HG02870 (cell line): ENCODE measurements around the gene CDH23.
A peak's percentile ranks its signal among the peaks of the same experiment; 100 is the strongest.
"Not testable (repeated sequence)": the region's sequence is repeated elsewhere in the genome, so short reads cannot be mapped to it uniquely, and the experiment has no call there.

ENCODE experiments used
- ATAC-seq: cut with Tn5 transposase; IDR thresholded peaks from one replicate; pipeline ENCODE4 v1.9.1; 2021; ENCODE audit warnings: mild to moderate bottlenecking, moderate library complexity; ENCODE audit not compliant: unreplicated experiment

The CDH23 gene

DNA sequence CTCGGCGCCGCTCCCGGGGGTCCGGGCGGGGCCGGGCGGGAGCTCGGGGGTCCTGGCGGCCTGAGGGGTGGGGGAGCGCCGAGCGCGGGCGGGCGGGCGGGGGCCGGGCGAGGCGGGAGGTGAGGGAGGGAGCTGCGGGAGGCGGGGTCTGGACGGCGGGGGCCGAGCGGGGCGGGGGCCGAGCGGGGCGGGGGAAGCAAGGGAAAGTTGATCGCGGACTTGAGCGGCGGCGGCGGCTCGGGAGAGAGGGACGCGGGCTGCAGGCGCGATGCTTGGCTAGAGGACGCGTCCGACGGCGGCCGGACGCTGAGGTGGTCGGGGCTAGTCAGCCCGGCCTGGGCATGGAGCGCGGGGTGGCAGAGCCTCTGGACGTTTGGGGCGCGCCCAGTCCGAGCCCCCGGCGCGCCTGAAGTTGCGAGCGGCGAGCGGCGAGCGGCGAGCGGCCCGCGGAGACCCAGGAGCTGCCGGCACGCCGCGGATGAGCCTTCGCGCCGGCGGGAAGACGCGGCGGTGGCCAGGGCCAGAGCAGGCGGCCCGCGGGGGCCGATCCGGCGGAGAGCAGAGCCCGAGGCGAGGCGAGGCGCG is at the start of gene CDH23:
Gene CDH23, plus strand, starts transcription at position 210 of the 585 bp plus-strand sequence. CDS start 42,912 bp downstream, outside the sequence.
- no peak for ATAC-seq

DNA sequence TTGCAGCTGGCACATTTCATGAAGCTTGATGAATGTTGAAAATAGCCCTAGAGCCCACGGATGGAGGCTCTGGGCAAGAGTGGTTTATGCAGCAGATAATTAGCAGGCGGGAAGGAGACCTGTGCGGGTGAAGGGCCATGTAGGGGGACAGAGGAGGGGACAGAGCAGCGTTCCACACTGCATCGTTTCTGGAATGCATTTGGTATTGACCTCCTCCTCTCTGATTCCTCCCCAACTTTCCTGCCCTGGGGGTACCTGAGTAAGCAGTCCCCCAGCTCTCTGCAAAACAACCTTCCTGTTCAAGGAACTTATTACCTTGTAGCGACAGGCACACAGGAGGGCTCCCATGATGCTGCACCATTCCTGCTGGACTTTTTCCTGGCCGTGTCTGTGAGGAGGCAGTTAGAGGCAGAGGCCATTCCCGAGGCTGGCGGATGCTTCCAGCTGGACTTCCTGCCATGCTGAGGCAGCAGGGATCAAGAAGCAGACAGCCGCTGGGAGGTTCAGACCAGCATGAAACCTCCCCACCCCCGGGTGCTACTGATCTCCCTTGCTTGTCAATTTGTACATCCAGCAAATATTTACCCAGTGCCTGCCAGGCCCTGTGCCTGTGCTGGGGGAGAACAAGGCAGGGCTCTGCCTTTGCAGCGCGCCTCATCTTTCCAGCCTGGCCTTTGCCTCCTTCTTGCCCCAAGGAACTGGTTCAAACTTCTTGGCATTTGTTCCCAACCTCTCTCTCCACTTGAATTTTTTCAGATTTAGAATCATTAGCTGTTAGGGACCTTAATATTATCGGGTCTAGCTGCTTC is 48.9 kb upstream of the CDH23 start:
- no peak for ATAC-seq

GRCh38 chr10:71348850-71349249 is 47.9 kb upstream of the CDH23 start:
- ATAC-seq, result no peak

- no peak for ATAC-seq
Observed at GRCh38 chr10:71349406-71349805, 47.3 kb upstream of the CDH23 start.

- no peak for ATAC-seq
Observed at GRCh38 chr10:71351087-71351486, 45.6 kb upstream of the CDH23 start.

GRCh38 chr10:71351628-71352319 is 44.9 kb upstream of the CDH23 start:
- no peak for ATAC-seq

DNA sequence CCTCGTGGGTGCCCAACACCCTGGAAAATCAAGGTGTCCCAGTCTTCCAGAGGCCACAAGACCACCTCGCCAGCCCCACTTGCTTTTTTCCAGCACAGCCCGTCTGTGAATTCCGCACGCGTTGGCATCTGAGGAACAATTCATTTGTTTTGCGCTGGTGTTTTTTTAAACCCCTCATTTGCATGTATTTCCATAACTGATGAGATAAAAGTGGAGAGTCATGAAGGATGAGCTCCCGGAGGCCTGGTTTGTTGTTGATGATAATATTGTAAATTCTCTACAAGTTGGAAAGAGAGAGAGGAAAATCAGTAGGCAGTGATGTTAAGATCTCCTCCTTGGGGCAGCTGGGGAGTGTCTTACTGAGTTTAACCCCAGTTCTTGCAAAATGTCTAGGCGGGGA is 43.1 kb upstream of the CDH23 start:
- ATAC-seq, result no peak

DNA sequence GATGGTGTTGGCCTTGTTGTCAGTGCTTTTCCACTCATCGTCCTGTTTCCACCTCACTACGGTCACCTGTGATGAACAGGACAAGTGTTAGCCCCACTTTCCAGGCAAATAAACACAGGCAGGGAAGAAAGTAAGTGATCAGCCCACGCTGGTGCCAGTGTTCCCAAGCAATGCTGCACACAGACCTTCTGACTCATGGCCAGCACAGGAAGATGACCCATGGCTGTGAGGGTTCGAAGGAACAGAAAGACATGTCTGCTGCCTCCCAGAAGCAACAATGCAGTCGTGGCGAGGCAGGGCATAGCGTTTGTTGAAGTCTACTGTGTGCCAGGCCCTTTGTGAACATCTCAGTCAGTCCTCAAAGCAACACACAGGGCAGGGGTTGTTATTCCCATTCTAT is 41.9 kb upstream of the CDH23 start:
- ATAC-seq, result no peak

GRCh38 chr10:71355886-71356285 is 40.8 kb upstream of the CDH23 start:
- no peak for ATAC-seq

DNA sequence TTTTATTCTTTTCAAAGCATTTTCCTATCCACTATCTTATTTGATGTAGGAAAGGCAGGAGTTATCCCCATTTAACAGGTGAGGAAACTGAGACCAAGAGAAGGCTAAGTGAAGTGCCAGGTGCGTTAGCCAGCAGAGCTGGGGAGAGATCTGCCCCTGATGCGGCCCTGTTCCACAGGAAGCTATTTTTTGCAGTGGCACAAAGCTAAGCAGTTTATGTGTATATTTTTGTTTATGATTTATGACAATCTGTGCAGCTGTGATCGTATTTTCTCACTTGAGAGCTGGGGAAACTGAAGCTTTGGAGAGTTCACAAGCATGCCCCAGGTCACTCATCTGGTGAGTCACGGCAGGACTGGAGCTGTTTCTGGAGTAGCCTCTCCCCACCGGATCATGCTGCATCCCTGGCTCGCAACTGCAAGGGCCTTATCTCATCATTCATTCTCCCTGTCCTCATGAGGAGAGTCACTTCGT is 38.9 kb upstream of the CDH23 start:
- no peak for ATAC-seq

GRCh38 chr10:71358277-71358676 is 38.4 kb upstream of the CDH23 start:
- no peak for ATAC-seq

- ATAC-seq, result not testable (repeated sequence)
Observed at GRCh38 chr10:71358906-71359305, 37.8 kb upstream of the CDH23 start.

DNA sequence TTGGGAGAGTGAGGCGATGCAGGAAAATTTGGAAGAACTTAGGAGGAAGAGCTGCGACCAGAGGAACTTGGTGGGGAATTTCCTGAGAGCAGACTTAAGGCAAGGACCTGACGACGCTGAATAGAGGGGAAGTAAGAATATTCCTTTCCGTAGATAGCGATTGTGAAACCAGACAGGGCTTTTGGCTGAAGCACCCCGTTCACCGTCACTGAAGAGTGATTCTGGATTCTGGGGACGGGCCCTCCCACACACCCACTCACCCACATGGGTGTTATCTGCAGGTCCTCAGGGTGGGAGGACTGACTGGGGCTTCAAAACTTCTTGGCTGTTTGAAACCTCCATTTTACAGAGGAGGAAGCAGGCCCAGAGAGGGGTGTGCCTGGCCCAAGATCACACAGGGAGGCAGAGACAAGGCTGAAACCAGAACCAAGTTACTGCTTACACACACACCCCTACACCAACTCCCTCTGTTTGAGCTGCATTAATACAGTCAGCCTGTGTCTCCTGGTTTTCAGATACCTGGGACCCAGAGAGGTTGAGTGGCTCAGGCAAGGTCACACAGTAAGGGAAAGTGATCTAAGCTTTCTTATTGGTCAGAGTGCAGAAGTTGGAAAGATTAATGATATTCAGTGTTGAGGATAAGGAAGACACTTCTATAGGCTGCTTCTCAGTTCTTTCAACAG is 37.2 kb upstream of the CDH23 start:
- ATAC-seq, result peak; percentile 63

- ATAC-seq, result no peak
Observed at GRCh38 chr10:71360735-71361134, 36.0 kb upstream of the CDH23 start.

DNA sequence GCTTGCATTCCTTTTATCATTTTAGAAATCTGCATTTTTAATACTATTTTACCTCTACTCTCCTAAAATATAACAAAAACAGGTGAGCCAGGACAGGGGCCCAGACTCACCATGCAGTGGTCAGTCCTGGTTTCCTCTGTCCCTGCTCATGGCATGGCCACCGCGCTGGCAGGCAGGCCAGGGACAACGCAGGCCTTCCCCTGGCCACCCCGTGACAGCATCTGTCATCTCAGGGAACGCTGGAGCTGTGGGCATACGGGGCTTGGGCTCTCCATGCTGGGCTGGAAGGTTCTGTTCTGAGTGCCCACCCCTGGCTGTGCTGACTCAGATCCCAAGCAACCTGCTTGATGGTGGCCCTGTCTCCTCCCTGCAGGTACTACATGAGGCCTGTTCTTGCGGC is 35.1 kb upstream of the CDH23 start:
- ATAC-seq, result no peak

DNA sequence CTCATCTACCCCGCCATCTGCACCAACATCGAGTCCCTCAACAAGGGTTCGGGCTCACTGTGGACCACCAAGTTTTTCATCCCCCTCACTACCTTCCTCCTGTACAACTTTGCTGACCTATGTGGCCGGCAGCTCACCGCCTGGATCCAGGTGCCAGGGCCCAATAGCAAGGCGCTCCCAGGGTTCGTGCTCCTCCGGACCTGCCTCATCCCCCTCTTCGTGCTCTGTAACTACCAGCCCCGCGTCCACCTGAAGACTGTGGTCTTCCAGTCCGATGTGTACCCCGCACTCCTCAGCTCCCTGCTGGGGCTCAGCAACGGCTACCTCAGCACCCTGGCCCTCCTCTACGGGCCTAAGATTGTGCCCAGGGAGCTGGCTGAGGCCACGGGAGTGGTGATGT is 34.6 kb upstream of the CDH23 start:
- no peak for ATAC-seq

GRCh38 chr10:71363936-71364335 is 32.8 kb upstream of the CDH23 start:
- no peak for ATAC-seq

DNA sequence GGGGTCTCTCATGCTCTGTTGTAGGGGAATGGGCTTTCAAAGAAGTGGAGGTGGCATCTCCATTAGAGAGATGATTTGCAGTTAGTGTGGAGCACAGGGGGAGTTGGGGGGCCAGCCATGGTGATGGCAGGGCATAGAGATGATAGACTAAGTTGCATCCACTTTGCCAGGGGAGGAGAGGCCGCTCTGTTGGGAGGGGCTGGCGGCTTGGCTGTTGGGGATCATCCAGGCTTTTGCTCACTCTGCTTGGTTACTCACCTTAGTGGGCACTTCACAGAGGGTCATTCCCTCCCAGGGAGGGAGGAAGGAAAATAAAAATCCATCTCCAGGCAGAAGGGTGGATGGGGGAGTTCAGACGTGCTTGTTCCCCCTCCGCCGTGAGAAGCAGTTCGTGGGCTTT is 31.4 kb upstream of the CDH23 start:
- ATAC-seq, result no peak

DNA sequence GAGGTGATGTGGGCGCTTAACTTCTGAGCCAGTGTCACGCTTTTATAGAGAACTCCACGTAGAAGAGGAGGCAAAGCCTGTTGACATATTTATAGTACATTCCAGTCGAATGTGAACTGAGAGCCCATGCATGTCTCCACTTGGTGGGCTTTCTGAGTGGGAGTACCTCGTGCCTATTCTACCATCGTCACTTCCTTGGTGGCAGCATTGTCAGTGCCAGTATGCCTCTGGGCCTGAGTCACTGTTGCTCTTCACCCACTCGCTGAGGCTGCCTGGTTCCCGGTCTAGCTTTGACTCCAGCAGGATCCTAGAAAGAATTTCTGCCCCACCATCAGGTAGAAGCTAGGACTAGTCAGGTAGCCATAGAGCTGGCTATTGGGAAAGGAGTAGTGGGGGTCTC is 30.0 kb upstream of the CDH23 start:
- no peak for ATAC-seq

GRCh38 chr10:71367271-71367670 is 29.4 kb upstream of the CDH23 start:
- ATAC-seq, result no peak

DNA sequence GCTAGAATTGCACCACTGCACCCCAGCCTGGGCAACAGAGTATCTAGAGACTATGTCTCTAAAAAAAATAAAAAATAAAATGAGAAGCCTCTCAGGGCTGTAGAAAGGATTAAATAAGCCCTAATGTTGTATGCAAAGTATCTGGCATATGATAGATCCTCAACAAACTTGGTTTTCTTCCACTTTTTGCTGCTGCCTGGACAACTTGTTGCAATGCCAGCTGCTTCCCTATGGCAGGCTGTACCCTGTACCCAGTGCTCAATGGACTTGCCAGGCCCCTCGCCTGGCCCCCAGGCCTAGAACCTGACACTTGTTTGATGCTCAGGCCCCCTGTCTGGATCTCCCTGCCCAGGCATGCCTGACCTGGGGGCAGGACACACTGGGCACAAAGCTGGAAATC is 28.5 kb upstream of the CDH23 start:
- no peak for ATAC-seq
